NCI-H748 (cell line): ENCODE measurements around the gene TCTN3.
"Not testable (repeated sequence)": the region's sequence is repeated elsewhere in the genome, so short reads cannot be mapped to it uniquely, and the experiment has no call there.

ENCODE experiments used
- DNase-seq: peaks from one replicate; lab custom pipeline; 2025; ENCODE audit not compliant: unreplicated experiment; lab: John Stamatoyannopoulos, UW

The TCTN3 gene

GRCh38 chr10:95693668-95694534 is at the start of gene TCTN3:
TCTN3 (minus strand) TSS chr10:95693927; CDS start chr10:95693899, 28 bp downstream.
- peak; percentile 98 for DNase-seq

- no peak for DNase-seq
These were observed 49.3 kb upstream of the TCTN3 start for GRCh38 chr10:95742962-95743535.

GRCh38 chr10:95742485-95742884 is 48.8 kb upstream of the TCTN3 start:
- peak; percentile 85 for DNase-seq

- peak; percentile 20 for DNase-seq
These were observed 48.2 kb upstream of the TCTN3 start for GRCh38 chr10:95741807-95742467.

GRCh38 chr10:95739056-95739455 is 45.3 kb upstream of the TCTN3 start:
- DNase-seq, result no peak

- DNase-seq, result not testable (repeated sequence)
These were observed 39.2 kb upstream of the TCTN3 start for GRCh38 chr10:95732907-95733306.

- DNase-seq, result no peak
These were observed 36.5 kb upstream of the TCTN3 start for GRCh38 chr10:95730233-95730632.

GRCh38 chr10:95729323-95730055 is 35.8 kb upstream of the TCTN3 start:
- no peak for DNase-seq

GRCh38 chr10:95728526-95728925 is 34.8 kb upstream of the TCTN3 start:
- no peak for DNase-seq

GRCh38 chr10:95722496-95722895 is 28.8 kb upstream of the TCTN3 start:
- not testable (repeated sequence) for DNase-seq

- not testable (repeated sequence) for DNase-seq
These were observed 27.0 kb upstream of the TCTN3 start for GRCh38 chr10:95720745-95721144.

GRCh38 chr10:95716866-95717265 is 23.1 kb upstream of the TCTN3 start:
- DNase-seq, result no peak

GRCh38 chr10:95716466-95716865 is 22.7 kb upstream of the TCTN3 start:
- DNase-seq, result no peak

- no peak for DNase-seq
These were observed 17.8 kb upstream of the TCTN3 start for GRCh38 chr10:95711492-95711891.

- no peak for DNase-seq
These were observed 13.3 kb upstream of the TCTN3 start for GRCh38 chr10:95706990-95707389.

GRCh38 chr10:95706573-95706972 is 12.8 kb upstream of the TCTN3 start:
- no peak for DNase-seq

- no peak for DNase-seq
These were observed 4.7 kb upstream of the TCTN3 start for GRCh38 chr10:95698415-95698814.

- no peak for DNase-seq
These were observed 3.7 kb upstream of the TCTN3 start for GRCh38 chr10:95697429-95697828.

GRCh38 chr10:95694665-95695064 is 938 bp upstream of the TCTN3 start:
- no peak for DNase-seq

- DNase-seq, result no peak
These were observed 558 bp downstream of the TCTN3 start for GRCh38 chr10:95693071-95693667.

GRCh38 chr10:95691281-95691680 is 2.4 kb downstream of the TCTN3 start:
- DNase-seq, result no peak
